Measurements from ENCODE around the gene HRH3. TPM values are rescaled to one million over a fixed set of nuclear protein-coding genes. Genes with fewer than 3 reads are reported as not detected.

HRH3 gene
- polyA plus RNA-seq, 1 donor from 2014 or later, result 2.8 TPM

DNA sequence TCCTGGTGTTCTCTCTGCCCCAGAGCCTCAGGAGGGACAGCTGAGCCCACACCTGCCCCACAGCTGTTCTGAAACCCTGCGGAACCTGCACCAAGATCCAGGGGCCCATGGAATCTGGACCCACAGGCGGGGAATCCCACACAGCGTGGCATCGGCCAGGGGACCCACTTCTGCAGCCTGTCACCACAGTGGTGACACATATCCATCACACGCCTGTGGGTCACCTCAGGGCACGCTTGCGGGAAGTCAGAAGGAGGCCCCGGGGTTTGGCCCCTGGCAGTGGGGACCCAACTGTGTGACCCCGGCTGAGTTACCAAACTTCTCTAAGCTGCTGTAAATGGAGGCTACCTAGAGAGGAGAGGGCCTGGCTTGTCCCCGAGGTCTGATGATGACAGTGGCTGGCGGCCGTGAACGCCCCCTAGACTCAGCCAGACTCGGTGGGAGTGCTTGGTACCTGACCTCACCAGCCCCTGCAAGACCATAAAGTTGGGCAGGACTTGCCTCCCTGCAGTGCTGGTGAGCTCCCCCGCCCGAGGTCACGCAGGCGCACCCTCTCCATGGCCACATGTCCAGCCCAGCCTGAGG, 2.3 kb upstream of the HRH3 start:
- H3K27me3 ChIP-seq (ENCODE audit: insufficient read depth, low read depth, low read length), result peaks cover 39% of the 10 kb centered on the region
- no peak overlapping the region for H2AFZ ChIP-seq (ENCODE audit: low read depth, low read length)
- H4K20me1 ChIP-seq (ENCODE audit: insufficient read depth), result no peaks in the 10 kb centered on the region
- TF ChIP-seq, protein P1, sequence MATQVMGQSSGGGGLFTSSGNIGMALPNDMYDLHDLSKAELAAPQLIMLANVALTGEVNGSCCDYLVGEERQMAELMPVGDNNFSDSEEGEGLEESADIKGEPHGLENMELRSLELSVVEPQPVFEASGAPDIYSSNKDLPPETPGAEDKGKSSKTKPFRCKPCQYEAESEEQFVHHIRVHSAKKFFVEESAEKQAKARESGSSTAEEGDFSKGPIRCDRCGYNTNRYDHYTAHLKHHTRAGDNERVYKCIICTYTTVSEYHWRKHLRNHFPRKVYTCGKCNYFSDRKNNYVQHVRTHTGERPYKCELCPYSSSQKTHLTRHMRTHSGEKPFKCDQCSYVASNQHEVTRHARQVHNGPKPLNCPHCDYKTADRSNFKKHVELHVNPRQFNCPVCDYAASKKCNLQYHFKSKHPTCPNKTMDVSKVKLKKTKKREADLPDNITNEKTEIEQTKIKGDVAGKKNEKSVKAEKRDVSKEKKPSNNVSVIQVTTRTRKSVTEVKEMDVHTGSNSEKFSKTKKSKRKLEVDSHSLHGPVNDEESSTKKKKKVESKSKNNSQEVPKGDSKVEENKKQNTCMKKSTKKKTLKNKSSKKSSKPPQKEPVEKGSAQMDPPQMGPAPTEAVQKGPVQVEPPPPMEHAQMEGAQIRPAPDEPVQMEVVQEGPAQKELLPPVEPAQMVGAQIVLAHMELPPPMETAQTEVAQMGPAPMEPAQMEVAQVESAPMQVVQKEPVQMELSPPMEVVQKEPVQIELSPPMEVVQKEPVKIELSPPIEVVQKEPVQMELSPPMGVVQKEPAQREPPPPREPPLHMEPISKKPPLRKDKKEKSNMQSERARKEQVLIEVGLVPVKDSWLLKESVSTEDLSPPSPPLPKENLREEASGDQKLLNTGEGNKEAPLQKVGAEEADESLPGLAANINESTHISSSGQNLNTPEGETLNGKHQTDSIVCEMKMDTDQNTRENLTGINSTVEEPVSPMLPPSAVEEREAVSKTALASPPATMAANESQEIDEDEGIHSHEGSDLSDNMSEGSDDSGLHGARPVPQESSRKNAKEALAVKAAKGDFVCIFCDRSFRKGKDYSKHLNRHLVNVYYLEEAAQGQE (IDR thresholded peaks at IDR 0.05; ENCODE audit: borderline replicate concordance), result no peak
- TF ChIP-seq MXI1 (conservative IDR thresholded peaks at IDR 0.05; ENCODE audit: poor library complexity, severe bottlenecking), result no peak
- TF ChIP-seq EP300 (conservative IDR thresholded peaks at IDR 0.05; ENCODE audit: poor library complexity, severe bottlenecking), result no peak
- no peak for TF ChIP-seq SMC3 (conservative IDR thresholded peaks at IDR 0.05; ENCODE audit: poor library complexity)
- no peak for TF ChIP-seq TAF1 (IDR thresholded peaks at IDR 0.05; ENCODE audit: low read depth)
- TF ChIP-seq EZH2 (IDR thresholded peaks at IDR 0.05; ENCODE audit: borderline replicate concordance, insufficient read depth, low read length, poor library complexity, severe bottlenecking), result no peak
- TF ChIP-seq POLR2AphosphoS5 (IDR thresholded peaks at IDR 0.05), result no peak
- no peak for TF ChIP-seq RAD21 (conservative IDR thresholded peaks at IDR 0.05)
- TF ChIP-seq, protein P2, sequence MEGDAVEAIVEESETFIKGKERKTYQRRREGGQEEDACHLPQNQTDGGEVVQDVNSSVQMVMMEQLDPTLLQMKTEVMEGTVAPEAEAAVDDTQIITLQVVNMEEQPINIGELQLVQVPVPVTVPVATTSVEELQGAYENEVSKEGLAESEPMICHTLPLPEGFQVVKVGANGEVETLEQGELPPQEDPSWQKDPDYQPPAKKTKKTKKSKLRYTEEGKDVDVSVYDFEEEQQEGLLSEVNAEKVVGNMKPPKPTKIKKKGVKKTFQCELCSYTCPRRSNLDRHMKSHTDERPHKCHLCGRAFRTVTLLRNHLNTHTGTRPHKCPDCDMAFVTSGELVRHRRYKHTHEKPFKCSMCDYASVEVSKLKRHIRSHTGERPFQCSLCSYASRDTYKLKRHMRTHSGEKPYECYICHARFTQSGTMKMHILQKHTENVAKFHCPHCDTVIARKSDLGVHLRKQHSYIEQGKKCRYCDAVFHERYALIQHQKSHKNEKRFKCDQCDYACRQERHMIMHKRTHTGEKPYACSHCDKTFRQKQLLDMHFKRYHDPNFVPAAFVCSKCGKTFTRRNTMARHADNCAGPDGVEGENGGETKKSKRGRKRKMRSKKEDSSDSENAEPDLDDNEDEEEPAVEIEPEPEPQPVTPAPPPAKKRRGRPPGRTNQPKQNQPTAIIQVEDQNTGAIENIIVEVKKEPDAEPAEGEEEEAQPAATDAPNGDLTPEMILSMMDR (IDR thresholded peaks at IDR 0.05; ENCODE audit: poor library complexity, severe bottlenecking), result no peak
- H3K9me3 ChIP-seq (ENCODE audit: low read length), result no peaks in the 10 kb centered on the region
- no peaks in the 10 kb centered on the region for H3K36me3 ChIP-seq (ENCODE audit: insufficient read depth, low read length)
- H3K9ac ChIP-seq (ENCODE audit: low read length), result no peak overlapping the region
- H3K4me2 ChIP-seq (ENCODE audit: low read length), result no peak overlapping the region
- no peaks in the 10 kb centered on the region for H3K79me2 ChIP-seq (replicated peaks; ENCODE audit: insufficient read depth, low read length)
- no peak overlapping the region for H3K27ac ChIP-seq (ENCODE audit: low read length)
- H3K9me2 ChIP-seq (ENCODE audit: insufficient read depth, low read length), result no peaks in the 10 kb centered on the region
- no peak overlapping the region for H3K4me3 ChIP-seq (ENCODE audit: low read length)
- H3F3A ChIP-seq (ENCODE audit: insufficient read depth, low read length, poor library complexity, severe bottlenecking), result no peaks in the 10 kb centered on the region

DNA sequence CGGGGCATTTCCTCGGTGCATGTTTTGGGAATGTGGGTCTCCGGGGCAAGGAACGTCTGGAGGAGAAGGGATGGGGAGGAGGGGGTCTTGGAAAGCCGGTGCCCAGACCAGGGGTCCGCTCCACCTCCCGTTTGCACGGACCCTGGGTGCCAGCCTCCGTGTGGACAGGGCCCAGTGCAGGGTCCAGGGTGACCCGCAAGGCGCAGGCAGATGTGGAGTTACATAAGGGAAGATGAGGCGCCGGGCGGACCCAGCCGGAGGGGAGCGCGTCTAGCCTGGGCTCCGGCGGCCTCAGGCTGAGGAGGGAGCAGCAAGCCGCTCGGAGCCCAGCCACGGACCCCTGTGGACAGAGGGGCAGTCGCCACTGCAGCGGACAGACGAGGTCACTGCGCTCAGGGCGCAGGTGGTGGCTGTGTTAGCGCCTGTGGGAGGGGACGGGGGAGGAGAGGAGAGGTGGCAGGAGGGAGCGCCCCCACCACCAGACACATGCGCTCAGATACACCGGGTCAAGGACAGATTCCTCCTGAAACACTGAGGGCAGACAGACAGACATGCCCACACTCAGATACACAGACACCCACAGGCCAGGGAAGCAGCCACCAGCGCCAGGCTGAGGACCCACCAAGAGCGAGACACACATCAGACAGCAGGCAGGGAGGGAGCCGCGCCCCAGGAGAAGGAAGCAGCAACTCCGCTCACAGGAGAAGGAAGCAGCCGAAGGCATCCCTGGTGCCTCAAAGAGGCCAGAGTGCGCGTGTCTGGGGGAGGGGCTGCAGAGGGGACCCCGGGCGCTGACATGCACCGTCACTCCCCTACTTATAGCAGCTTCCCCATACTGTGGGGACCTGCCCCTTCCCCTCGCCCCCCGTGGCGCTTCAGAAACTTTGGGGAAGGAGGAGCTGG, 839 bp upstream of the HRH3 start:
- no peaks in the 10 kb centered on the region for H3F3A ChIP-seq (ENCODE audit: insufficient read depth, low read length, poor library complexity, severe bottlenecking)
- peak overlapping the region; percentile 51 for H3K4me2 ChIP-seq (ENCODE audit: low read length)
- H3K36me3 ChIP-seq (ENCODE audit: insufficient read depth, low read length), result no peaks in the 10 kb centered on the region
- no peaks in the 10 kb centered on the region for H4K20me1 ChIP-seq (ENCODE audit: insufficient read depth)
- no peak overlapping the region for H3K27ac ChIP-seq (ENCODE audit: low read length)
- H3K79me2 ChIP-seq (replicated peaks; ENCODE audit: insufficient read depth, low read length), result no peaks in the 10 kb centered on the region
- peaks cover 39% of the 10 kb centered on the region for H3K27me3 ChIP-seq (ENCODE audit: insufficient read depth, low read depth, low read length)
- H3K9me2 ChIP-seq (ENCODE audit: insufficient read depth, low read length), result no peaks in the 10 kb centered on the region
- no peak overlapping the region for H2AFZ ChIP-seq (ENCODE audit: low read depth, low read length)
- H3K9me3 ChIP-seq (ENCODE audit: low read length), result no peaks in the 10 kb centered on the region
- H3K9ac ChIP-seq (ENCODE audit: low read length), result peak overlapping the region; percentile 50
- H3K4me3 ChIP-seq (ENCODE audit: low read length), result peak overlapping the region; percentile 67
- TF ChIP-seq TAF1 (IDR thresholded peaks at IDR 0.05; ENCODE audit: low read depth) (no peak), RAD21 (conservative IDR thresholded peaks at IDR 0.05) (no peak), MXI1 (conservative IDR thresholded peaks at IDR 0.05; ENCODE audit: poor library complexity, severe bottlenecking) (no peak), EP300 (conservative IDR thresholded peaks at IDR 0.05; ENCODE audit: poor library complexity, severe bottlenecking) (no peak), EZH2 (IDR thresholded peaks at IDR 0.05; ENCODE audit: borderline replicate concordance, insufficient read depth, low read length, poor library complexity, severe bottlenecking) (no peak), SMC3 (conservative IDR thresholded peaks at IDR 0.05; ENCODE audit: poor library complexity) (no peak), POLR2AphosphoS5 (IDR thresholded peaks at IDR 0.05) (no peak)
- TF ChIP-seq, protein P2 (IDR thresholded peaks at IDR 0.05; ENCODE audit: poor library complexity, severe bottlenecking), result no peak
